ENCODE data around the gene COL5A3. TPM values are rescaled to one million over a fixed set of nuclear protein-coding genes. Genes with fewer than 3 reads are reported as not detected.
"Not testable (repeated sequence)": the region's sequence is repeated elsewhere in the genome, so short reads cannot be mapped to it uniquely, and the experiment has no call there.

COL5A3 gene
- total RNA-seq, 1 donor from 2014 or later: 68.7 TPM

DNA sequence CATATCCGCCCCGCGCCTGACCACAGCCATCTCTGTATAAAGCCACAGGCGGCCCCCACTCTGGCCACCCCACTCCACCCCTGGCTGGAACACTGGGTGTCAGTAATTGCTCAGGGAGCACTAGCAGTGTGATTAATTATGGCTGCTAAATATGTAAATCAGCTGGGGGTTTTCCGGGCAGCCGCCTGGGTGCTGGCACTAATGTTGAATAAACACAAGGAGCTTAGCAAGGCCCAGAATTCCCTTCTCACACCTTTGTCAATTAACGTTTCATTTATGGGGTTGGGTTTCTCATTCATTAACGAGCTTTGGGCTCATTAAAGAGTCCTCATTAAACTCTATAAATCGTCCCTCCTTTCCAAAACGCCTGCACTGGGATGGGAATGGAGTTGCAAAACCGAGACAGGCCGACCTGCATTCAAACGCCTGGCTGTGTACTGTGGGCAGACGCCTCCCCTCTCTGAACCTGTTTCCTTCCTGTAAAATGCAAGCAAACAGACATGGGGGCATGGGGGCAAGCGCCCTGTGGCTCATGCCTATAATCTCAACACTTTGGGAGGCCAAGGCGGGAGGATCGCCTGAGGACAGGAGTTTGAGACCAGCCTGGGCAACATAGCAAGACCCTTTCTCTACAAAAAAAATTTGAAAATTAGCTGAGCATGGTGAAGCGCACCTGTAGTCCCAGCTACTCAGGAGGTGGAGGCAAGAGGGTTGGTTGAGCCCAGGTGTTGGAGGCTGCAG, 56.3 kb downstream of the COL5A3 start:
- TF ChIP-seq, protein P1, sequence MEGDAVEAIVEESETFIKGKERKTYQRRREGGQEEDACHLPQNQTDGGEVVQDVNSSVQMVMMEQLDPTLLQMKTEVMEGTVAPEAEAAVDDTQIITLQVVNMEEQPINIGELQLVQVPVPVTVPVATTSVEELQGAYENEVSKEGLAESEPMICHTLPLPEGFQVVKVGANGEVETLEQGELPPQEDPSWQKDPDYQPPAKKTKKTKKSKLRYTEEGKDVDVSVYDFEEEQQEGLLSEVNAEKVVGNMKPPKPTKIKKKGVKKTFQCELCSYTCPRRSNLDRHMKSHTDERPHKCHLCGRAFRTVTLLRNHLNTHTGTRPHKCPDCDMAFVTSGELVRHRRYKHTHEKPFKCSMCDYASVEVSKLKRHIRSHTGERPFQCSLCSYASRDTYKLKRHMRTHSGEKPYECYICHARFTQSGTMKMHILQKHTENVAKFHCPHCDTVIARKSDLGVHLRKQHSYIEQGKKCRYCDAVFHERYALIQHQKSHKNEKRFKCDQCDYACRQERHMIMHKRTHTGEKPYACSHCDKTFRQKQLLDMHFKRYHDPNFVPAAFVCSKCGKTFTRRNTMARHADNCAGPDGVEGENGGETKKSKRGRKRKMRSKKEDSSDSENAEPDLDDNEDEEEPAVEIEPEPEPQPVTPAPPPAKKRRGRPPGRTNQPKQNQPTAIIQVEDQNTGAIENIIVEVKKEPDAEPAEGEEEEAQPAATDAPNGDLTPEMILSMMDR (IDR thresholded peaks at IDR 0.05): no peak
- Mint-ChIP-seq H3K36me3 (ENCODE audit: unreplicated experiment) (peaks cover 2% of the 10 kb centered on the region), H3K9me3 (ENCODE audit: unreplicated experiment) (no peaks in the 10 kb centered on the region), H3K27me3 (ENCODE audit: unreplicated experiment) (no peaks in the 10 kb centered on the region), H3K27ac (ENCODE audit: unreplicated experiment) (no peak overlapping the region), H3K4me1 (ENCODE audit: unreplicated experiment) (peaks cover 8% of the 10 kb centered on the region), H3K4me3 (ENCODE audit: unreplicated experiment) (no peak overlapping the region)
- DNase-seq (ENCODE audit: extremely low spot score, unreplicated experiment): no peak

DNA sequence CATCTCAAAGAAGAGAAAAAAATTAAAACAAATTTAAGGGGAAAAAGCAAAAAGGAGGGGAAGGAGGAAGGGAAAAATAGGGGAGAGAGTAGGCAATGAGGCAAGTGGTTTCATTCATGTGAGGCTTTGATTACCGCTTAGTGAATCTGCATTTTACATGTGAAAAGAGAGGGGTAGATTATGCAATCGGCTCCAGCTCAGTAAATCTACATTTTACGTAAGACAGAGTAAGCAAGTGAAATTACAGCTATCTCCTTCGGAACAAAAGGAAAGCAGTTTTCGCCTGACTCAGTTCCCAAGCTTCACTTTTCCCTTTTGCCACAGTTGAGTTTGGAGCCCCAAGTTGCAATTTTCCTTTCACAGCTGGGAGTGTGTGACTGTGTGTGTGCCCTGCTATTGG, 58.0 kb downstream of the COL5A3 start:
- Mint-ChIP-seq H3K27ac (ENCODE audit: unreplicated experiment) (no peak overlapping the region), H3K4me3 (ENCODE audit: unreplicated experiment) (no peak overlapping the region), H3K27me3 (ENCODE audit: unreplicated experiment) (no peaks in the 10 kb centered on the region), H3K36me3 (ENCODE audit: unreplicated experiment) (peaks cover 2% of the 10 kb centered on the region), H3K4me1 (ENCODE audit: unreplicated experiment) (peaks cover 8% of the 10 kb centered on the region), H3K9me3 (ENCODE audit: unreplicated experiment) (no peaks in the 10 kb centered on the region)
- TF ChIP-seq, protein P1 (IDR thresholded peaks at IDR 0.05): no peak
- no peak for DNase-seq (ENCODE audit: extremely low spot score, unreplicated experiment)

GRCh38 chr19:9947441-9947840, 62.9 kb downstream of the COL5A3 start:
- peaks cover 40% of the 10 kb centered on the region for H3K4me1 Mint-ChIP-seq (ENCODE audit: unreplicated experiment)
- no peaks in the 10 kb centered on the region for H3K9me3 Mint-ChIP-seq (ENCODE audit: unreplicated experiment)
- no peaks in the 10 kb centered on the region for H3K36me3 Mint-ChIP-seq (ENCODE audit: unreplicated experiment)
- H3K4me3 Mint-ChIP-seq (ENCODE audit: unreplicated experiment): no peak overlapping the region
- no peak for DNase-seq (ENCODE audit: extremely low spot score, unreplicated experiment)
- H3K27ac Mint-ChIP-seq (ENCODE audit: unreplicated experiment): peak overlapping the region; percentile 93
- TF ChIP-seq, protein P1 (IDR thresholded peaks at IDR 0.05): no peak
- H3K27me3 Mint-ChIP-seq (ENCODE audit: unreplicated experiment): no peaks in the 10 kb centered on the region

DNA sequence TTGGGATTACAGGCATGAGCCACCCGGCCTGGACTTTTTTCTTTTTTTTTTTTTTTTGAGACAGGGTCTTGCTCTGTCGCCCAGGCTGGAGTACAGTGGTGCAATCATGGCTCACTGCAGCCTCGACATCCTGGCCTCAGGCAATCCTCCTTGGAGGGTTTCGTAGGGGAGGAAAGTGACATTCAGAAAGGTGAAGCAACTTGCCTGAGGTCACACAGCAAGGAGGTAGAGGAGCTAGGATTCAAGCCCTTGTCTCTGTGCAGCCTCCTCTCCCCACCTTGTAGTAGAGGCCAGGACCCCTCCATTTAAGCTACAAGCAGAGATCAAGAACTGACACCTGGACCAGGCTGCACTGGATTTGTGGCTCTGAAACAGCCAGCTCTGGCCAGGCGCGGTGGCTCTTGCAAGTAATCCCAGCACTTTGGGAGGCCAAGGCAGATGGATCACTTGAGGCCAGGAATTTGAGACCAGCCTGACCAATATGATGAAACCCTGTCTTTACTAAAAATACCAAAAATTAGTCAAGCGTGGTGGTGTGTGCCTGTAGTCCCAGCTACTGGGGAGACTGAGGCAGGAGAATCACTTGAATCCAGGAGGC, 63.7 kb downstream of the COL5A3 start:
- not testable (repeated sequence) for H3K36me3 Mint-ChIP-seq (ENCODE audit: unreplicated experiment); H3K27me3 Mint-ChIP-seq (ENCODE audit: unreplicated experiment); DNase-seq (ENCODE audit: extremely low spot score, unreplicated experiment); H3K4me3 Mint-ChIP-seq (ENCODE audit: unreplicated experiment); H3K9me3 Mint-ChIP-seq (ENCODE audit: unreplicated experiment)
- Mint-ChIP-seq H3K4me1 (ENCODE audit: unreplicated experiment) (peaks cover 40% of the 10 kb centered on the region), H3K27ac (ENCODE audit: unreplicated experiment) (peak overlapping the region; percentile 93)

DNA sequence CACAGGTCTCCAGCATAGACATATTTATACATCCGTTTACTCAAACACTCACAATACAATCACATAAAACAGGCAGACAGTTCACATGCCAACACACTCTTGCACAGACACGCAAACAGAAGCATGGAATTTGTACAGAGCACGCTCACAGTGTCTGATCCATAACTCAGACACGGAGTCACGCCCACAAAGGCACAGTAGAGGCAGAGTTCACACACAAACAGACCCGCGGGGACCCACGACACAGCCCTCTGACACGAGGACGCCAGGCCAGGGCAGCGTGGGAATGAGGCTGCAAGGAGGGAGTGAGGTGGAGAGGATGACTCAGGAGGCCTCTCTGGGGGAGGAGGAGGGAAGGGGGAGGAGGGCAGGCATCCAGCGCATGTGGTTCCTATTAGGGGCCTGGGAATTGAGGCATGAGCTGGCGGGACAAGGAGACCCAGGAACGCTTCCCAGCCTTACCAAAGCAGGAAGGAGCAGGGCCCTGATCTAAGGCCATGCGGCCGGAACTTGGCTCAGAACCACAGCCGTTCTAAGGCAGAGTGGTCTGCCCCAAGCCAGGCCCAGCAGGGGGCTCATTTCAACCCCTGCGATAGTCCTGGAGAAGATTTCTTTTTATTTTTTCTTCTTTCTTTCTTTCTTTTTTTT, 64.9 kb downstream of the COL5A3 start:
- Mint-ChIP-seq H3K27ac (ENCODE audit: unreplicated experiment) (peak overlapping the region; percentile 93), H3K27me3 (ENCODE audit: unreplicated experiment) (no peaks in the 10 kb centered on the region), H3K36me3 (ENCODE audit: unreplicated experiment) (no peaks in the 10 kb centered on the region), H3K4me3 (ENCODE audit: unreplicated experiment) (peak overlapping the region; percentile 4), H3K9me3 (ENCODE audit: unreplicated experiment) (peaks cover 6% of the 10 kb centered on the region), H3K4me1 (ENCODE audit: unreplicated experiment) (peaks cover 44% of the 10 kb centered on the region)
- peak; percentile 98 for DNase-seq (ENCODE audit: extremely low spot score, unreplicated experiment)
- TF ChIP-seq, protein P1 (IDR thresholded peaks at IDR 0.05): no peak
